ENCODE measurements around the gene CHMP2B.

CHMP2B gene

GRCh38 chr3:87246662-87247429, 19.7 kb downstream of the CHMP2B start:
- TF ChIP-seq TCF12 (IDR thresholded peaks at IDR 0.05; ENCODE audit: low read depth) (no peak), EGR1 (IDR thresholded peaks at IDR 0.05) (no peak), EP300 (IDR thresholded peaks at IDR 0.05; ENCODE audit: borderline replicate concordance) (no peak), RAD21 (IDR thresholded peaks at IDR 0.05; ENCODE audit: low read depth) (no peak), YY1 (IDR thresholded peaks at IDR 0.05; ENCODE audit: low read depth) (no peak), CREB1 (IDR thresholded peaks at IDR 0.05; ENCODE audit: low read depth) (no peak), TAF1 (IDR thresholded peaks at IDR 0.05; ENCODE audit: low read depth) (no peak)
- TF ChIP-seq, protein P1, sequence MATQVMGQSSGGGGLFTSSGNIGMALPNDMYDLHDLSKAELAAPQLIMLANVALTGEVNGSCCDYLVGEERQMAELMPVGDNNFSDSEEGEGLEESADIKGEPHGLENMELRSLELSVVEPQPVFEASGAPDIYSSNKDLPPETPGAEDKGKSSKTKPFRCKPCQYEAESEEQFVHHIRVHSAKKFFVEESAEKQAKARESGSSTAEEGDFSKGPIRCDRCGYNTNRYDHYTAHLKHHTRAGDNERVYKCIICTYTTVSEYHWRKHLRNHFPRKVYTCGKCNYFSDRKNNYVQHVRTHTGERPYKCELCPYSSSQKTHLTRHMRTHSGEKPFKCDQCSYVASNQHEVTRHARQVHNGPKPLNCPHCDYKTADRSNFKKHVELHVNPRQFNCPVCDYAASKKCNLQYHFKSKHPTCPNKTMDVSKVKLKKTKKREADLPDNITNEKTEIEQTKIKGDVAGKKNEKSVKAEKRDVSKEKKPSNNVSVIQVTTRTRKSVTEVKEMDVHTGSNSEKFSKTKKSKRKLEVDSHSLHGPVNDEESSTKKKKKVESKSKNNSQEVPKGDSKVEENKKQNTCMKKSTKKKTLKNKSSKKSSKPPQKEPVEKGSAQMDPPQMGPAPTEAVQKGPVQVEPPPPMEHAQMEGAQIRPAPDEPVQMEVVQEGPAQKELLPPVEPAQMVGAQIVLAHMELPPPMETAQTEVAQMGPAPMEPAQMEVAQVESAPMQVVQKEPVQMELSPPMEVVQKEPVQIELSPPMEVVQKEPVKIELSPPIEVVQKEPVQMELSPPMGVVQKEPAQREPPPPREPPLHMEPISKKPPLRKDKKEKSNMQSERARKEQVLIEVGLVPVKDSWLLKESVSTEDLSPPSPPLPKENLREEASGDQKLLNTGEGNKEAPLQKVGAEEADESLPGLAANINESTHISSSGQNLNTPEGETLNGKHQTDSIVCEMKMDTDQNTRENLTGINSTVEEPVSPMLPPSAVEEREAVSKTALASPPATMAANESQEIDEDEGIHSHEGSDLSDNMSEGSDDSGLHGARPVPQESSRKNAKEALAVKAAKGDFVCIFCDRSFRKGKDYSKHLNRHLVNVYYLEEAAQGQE (IDR thresholded peaks at IDR 0.05; ENCODE audit: low read depth): no peak

DNA sequence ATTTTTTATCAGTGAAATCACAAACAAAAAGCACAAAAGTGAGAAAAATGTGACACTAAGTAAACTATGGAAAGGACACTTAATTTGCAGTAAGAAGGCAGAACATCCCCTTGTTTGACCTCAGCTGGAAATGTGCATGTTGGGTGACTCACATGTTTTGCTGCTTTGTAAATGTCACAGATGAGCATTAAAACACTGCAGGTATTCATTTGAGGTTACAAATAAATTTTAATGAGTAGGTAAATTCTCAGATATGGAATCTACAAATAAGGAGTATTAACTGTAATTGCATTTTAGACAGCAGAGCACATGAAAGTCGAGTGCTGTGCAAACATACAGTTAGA, 20.3 kb downstream of the CHMP2B start:
- TF ChIP-seq EP300 (IDR thresholded peaks at IDR 0.05; ENCODE audit: borderline replicate concordance) (no peak), EGR1 (IDR thresholded peaks at IDR 0.05) (no peak), USF1 (IDR thresholded peaks at IDR 0.05) (no peak), YY1 (IDR thresholded peaks at IDR 0.05; ENCODE audit: low read depth) (no peak), CEBPB (IDR thresholded peaks at IDR 0.05) (no peak), NFIC (IDR thresholded peaks at IDR 0.05) (no peak), TAF1 (IDR thresholded peaks at IDR 0.05; ENCODE audit: low read depth) (no peak), FOXM1 (IDR thresholded peaks at IDR 0.05; ENCODE audit: borderline replicate concordance, low read depth) (no peak), ZBTB7A (IDR thresholded peaks at IDR 0.05; ENCODE audit: low read depth) (no peak), RAD21 (IDR thresholded peaks at IDR 0.05; ENCODE audit: low read depth) (no peak), TEAD4 (IDR thresholded peaks at IDR 0.05) (no peak), CREB1 (IDR thresholded peaks at IDR 0.05; ENCODE audit: low read depth) (no peak), TCF12 (IDR thresholded peaks at IDR 0.05; ENCODE audit: low read depth) (no peak), MAX (IDR thresholded peaks at IDR 0.05) (no peak)
- TF ChIP-seq, protein P1 (IDR thresholded peaks at IDR 0.05; ENCODE audit: low read depth): no peak

DNA sequence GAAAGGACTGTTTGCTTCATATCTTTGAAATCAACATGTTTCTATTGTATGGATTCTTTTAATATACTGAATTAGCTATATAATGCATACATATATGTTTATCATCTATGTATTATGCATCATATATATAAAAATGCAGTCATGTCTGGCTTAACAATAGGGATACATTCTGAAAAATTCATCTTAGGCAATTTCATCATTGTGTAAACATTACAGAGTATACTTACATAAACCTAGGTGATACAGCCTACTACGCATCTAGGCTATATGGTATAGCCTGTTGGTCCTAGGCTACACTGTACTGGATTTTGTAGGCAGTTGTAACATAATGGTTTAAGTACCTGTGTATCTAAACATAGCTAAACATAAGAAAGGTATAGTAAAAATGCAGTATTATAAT, 21.7 kb downstream of the CHMP2B start:
- TF ChIP-seq EGR1 (IDR thresholded peaks at IDR 0.05): no peak
- no peak for TF ChIP-seq FOXM1 (IDR thresholded peaks at IDR 0.05; ENCODE audit: borderline replicate concordance, low read depth)
- no peak for TF ChIP-seq TCF12 (IDR thresholded peaks at IDR 0.05; ENCODE audit: low read depth)
- TF ChIP-seq TEAD4 (IDR thresholded peaks at IDR 0.05): no peak
- no peak for TF ChIP-seq USF1 (IDR thresholded peaks at IDR 0.05)
- no peak for TF ChIP-seq CREB1 (IDR thresholded peaks at IDR 0.05; ENCODE audit: low read depth)
- TF ChIP-seq CEBPB (IDR thresholded peaks at IDR 0.05): no peak
- no peak for TF ChIP-seq RAD21 (IDR thresholded peaks at IDR 0.05; ENCODE audit: low read depth)
- no peak for TF ChIP-seq ZBTB7A (IDR thresholded peaks at IDR 0.05; ENCODE audit: low read depth)
- TF ChIP-seq YY1 (IDR thresholded peaks at IDR 0.05; ENCODE audit: low read depth): no peak
- no peak for TF ChIP-seq TAF1 (IDR thresholded peaks at IDR 0.05; ENCODE audit: low read depth)
- no peak for TF ChIP-seq EP300 (IDR thresholded peaks at IDR 0.05; ENCODE audit: borderline replicate concordance)
- no peak for TF ChIP-seq MAX (IDR thresholded peaks at IDR 0.05)
- no peak for TF ChIP-seq NFIC (IDR thresholded peaks at IDR 0.05)

- TF ChIP-seq TAF1 (IDR thresholded peaks at IDR 0.05; ENCODE audit: low read depth) (no peak), RAD21 (IDR thresholded peaks at IDR 0.05; ENCODE audit: low read depth) (no peak), EP300 (IDR thresholded peaks at IDR 0.05; ENCODE audit: borderline replicate concordance) (no peak), YY1 (IDR thresholded peaks at IDR 0.05; ENCODE audit: low read depth) (no peak), EGR1 (IDR thresholded peaks at IDR 0.05) (no peak), TCF12 (IDR thresholded peaks at IDR 0.05; ENCODE audit: low read depth) (no peak), TEAD4 (IDR thresholded peaks at IDR 0.05) (no peak), CREB1 (IDR thresholded peaks at IDR 0.05; ENCODE audit: low read depth) (no peak), FOXM1 (IDR thresholded peaks at IDR 0.05; ENCODE audit: borderline replicate concordance, low read depth) (no peak), ZBTB7A (IDR thresholded peaks at IDR 0.05; ENCODE audit: low read depth) (no peak), CEBPB (IDR thresholded peaks at IDR 0.05) (no peak), MAX (IDR thresholded peaks at IDR 0.05) (no peak), USF1 (IDR thresholded peaks at IDR 0.05) (no peak), NFIC (IDR thresholded peaks at IDR 0.05) (no peak)
- TF ChIP-seq, protein P1 (IDR thresholded peaks at IDR 0.05; ENCODE audit: low read depth): no peak
These were observed 22.9 kb downstream of the CHMP2B start for GRCh38 chr3:87250009-87250408.
